ENCODE results near the gene LZTR1. TPM values are rescaled to one million over a fixed set of nuclear protein-coding genes. Genes with fewer than 3 reads are reported as not detected.
"Not testable (repeated sequence)": the region's sequence is repeated elsewhere in the genome, so short reads cannot be mapped to it uniquely, and the experiment has no call there.

Gene LZTR1
- total RNA-seq, 1 donor from 2014 or later, result 21.9 TPM

- Histone ChIP-seq H2AFZ (replicated peaks) (no peak overlapping the region), H3K4me2 (peak overlapping the region; percentile 69), H3K4me3 (no peak overlapping the region), H3F3A (ENCODE audit: low read depth) (peaks cover 70% of the 10 kb centered on the region), H3K79me2 (ENCODE audit: low read depth) (no peaks in the 10 kb centered on the region), H3K4me1 (peaks cover 63% of the 10 kb centered on the region), H3K27ac (no peak overlapping the region), H3K9me3 (ENCODE audit: low read depth) (no peaks in the 10 kb centered on the region), H3K27me3 (peaks cover 25% of the 10 kb centered on the region), H3K9ac (no peak overlapping the region), H3K36me3 (no peaks in the 10 kb centered on the region), H4K20me1 (ENCODE audit: low read depth) (peaks cover 8% of the 10 kb centered on the region)
- TF ChIP-seq EZH2phosphoT487 (IDR thresholded peaks at IDR 0.05) (no peak), EZH2 (IDR thresholded peaks at IDR 0.05) (no peak)
- TF ChIP-seq, protein P1, sequence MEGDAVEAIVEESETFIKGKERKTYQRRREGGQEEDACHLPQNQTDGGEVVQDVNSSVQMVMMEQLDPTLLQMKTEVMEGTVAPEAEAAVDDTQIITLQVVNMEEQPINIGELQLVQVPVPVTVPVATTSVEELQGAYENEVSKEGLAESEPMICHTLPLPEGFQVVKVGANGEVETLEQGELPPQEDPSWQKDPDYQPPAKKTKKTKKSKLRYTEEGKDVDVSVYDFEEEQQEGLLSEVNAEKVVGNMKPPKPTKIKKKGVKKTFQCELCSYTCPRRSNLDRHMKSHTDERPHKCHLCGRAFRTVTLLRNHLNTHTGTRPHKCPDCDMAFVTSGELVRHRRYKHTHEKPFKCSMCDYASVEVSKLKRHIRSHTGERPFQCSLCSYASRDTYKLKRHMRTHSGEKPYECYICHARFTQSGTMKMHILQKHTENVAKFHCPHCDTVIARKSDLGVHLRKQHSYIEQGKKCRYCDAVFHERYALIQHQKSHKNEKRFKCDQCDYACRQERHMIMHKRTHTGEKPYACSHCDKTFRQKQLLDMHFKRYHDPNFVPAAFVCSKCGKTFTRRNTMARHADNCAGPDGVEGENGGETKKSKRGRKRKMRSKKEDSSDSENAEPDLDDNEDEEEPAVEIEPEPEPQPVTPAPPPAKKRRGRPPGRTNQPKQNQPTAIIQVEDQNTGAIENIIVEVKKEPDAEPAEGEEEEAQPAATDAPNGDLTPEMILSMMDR (IDR thresholded peaks at IDR 0.05), result no peak
- Mint-ChIP-seq H3K27me3 (ENCODE audit: insufficient read depth, low read depth) (peaks cover 23% of the 10 kb centered on the region), H3K9me3 (no peaks in the 10 kb centered on the region), H3K4me1 (peaks cover 40% of the 10 kb centered on the region), H3K4me3 (no peak overlapping the region), H3K36me3 (no peaks in the 10 kb centered on the region), H3K27ac (no peak overlapping the region)
- DNase-seq (ENCODE audit: low spot score), result no peak
Measured at GRCh38 chr22:20968281-20968977, 13.7 kb upstream of the LZTR1 start.

- Histone ChIP-seq H3K27ac (peak overlapping the region; percentile 66), H3K4me3 (no peak overlapping the region), H3F3A (ENCODE audit: low read depth) (peaks cover 60% of the 10 kb centered on the region), H3K9ac (no peak overlapping the region), H3K4me2 (peak overlapping the region; percentile 75), H3K9me3 (ENCODE audit: low read depth) (no peaks in the 10 kb centered on the region), H3K79me2 (ENCODE audit: low read depth) (no peaks in the 10 kb centered on the region), H3K36me3 (no peaks in the 10 kb centered on the region), H2AFZ (replicated peaks) (no peak overlapping the region), H3K4me1 (peaks cover 56% of the 10 kb centered on the region), H4K20me1 (ENCODE audit: low read depth) (peaks cover 8% of the 10 kb centered on the region), H3K27me3 (no peaks in the 10 kb centered on the region)
- H3K27me3 Mint-ChIP-seq (ENCODE audit: insufficient read depth, low read depth), result peaks cover 15% of the 10 kb centered on the region
- DNase-seq (ENCODE audit: low spot score), result peak; percentile 81
- H3K4me1 Mint-ChIP-seq, result peaks cover 34% of the 10 kb centered on the region
- H3K36me3 Mint-ChIP-seq, result no peaks in the 10 kb centered on the region
- H3K27ac Mint-ChIP-seq, result peak overlapping the region; percentile 23
- H3K4me3 Mint-ChIP-seq, result peak overlapping the region; percentile 35
- TF ChIP-seq EZH2 (IDR thresholded peaks at IDR 0.05) (no peak), EZH2phosphoT487 (IDR thresholded peaks at IDR 0.05) (no peak)
- TF ChIP-seq, protein P1 (IDR thresholded peaks at IDR 0.05), result no peak
- no peaks in the 10 kb centered on the region for H3K9me3 Mint-ChIP-seq
Measured at GRCh38 chr22:20970939-20971657, 11.0 kb upstream of the LZTR1 start.

GRCh38 chr22:20972014-20972694 is 9.9 kb upstream of the LZTR1 start:
- not testable (repeated sequence) for H3K9ac ChIP-seq; DNase-seq (ENCODE audit: low spot score); H3K9me3 Mint-ChIP-seq; H3K36me3 ChIP-seq; H4K20me1 ChIP-seq (ENCODE audit: low read depth); H3K4me3 ChIP-seq; H3K36me3 Mint-ChIP-seq; H3K27me3 ChIP-seq; H3K79me2 ChIP-seq (ENCODE audit: low read depth); H2AFZ ChIP-seq (replicated peaks); H3K9me3 ChIP-seq (ENCODE audit: low read depth); H3K27ac Mint-ChIP-seq
- H3K27me3 Mint-ChIP-seq (ENCODE audit: insufficient read depth, low read depth), result peaks cover 18% of the 10 kb centered on the region
- H3K4me3 Mint-ChIP-seq, result peak overlapping the region; percentile 53
- Histone ChIP-seq H3K27ac (peak overlapping the region; percentile 66), H3K4me1 (peaks cover 52% of the 10 kb centered on the region), H3F3A (ENCODE audit: low read depth) (peaks cover 55% of the 10 kb centered on the region), H3K4me2 (peak overlapping the region; percentile 75)
- peaks cover 34% of the 10 kb centered on the region for H3K4me1 Mint-ChIP-seq
